SKM-1 treated with dmso at 0.1 percent for 144 hours (cell line): ENCODE results near the gene TRIM51.
"Not testable (repeated sequence)": the region's sequence is repeated elsewhere in the genome, so short reads cannot be mapped to it uniquely, and the experiment has no call there.

Experiments
- DNase-seq: peaks from one replicate; lab custom pipeline; 2025; ENCODE audit not compliant: unreplicated experiment; lab: John Stamatoyannopoulos, UW

The TRIM51 gene, protein sequence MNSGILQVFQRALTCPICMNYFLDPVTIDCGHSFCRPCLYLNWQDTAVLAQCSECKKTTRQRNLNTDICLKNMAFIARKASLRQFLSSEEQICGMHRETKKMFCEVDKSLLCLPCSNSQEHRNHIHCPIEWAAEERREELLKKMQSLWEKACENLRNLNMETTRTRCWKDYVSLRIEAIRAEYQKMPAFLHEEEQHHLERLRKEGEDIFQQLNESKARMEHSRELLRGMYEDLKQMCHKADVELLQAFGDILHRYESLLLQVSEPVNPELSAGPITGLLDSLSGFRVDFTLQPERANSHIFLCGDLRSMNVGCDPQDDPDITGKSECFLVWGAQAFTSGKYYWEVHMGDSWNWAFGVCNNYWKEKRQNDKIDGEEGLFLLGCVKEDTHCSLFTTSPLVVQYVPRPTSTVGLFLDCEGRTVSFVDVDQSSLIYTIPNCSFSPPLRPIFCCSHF

GRCh38 chr11:55882997-55883396, at the start of gene TRIM51:
Gene TRIM51, plus strand, starts transcription at chr11:55883297. Its CDS starts 2,132 bp downstream, at chr11:55885429.
- not testable (repeated sequence) for DNase-seq

GRCh38 chr11:55838452-55838851, 44.6 kb upstream of the TRIM51 start, which contains the start of gene OR5D16:
Gene OR5D16, plus strand, starts transcription at chr11:55838752. Its CDS starts 0 bp downstream, at chr11:55838752.
- DNase-seq = no peak

DNA sequence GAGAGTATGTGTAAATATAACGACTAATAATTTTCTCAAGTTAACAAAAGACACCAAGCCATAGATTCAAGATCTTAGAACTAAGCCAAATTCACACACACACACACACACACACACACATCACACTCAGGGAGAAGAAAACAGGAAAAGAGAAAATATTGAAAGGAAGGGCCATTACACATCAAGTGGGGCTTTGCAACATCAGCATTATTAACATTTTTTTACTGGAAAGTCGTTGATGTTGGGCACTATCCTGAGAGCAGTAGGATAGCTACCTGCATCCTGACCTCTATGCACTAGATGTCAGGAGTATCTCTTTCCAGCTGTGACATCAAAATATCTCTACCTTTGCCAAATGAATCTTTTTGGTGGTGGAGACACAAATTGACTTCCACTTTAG, 35.6 kb upstream of the TRIM51 start:
- DNase-seq = no peak

- DNase-seq = no peak
These were observed 34.1 kb upstream of the TRIM51 start for GRCh38 chr11:55849037-55849436.

DNA sequence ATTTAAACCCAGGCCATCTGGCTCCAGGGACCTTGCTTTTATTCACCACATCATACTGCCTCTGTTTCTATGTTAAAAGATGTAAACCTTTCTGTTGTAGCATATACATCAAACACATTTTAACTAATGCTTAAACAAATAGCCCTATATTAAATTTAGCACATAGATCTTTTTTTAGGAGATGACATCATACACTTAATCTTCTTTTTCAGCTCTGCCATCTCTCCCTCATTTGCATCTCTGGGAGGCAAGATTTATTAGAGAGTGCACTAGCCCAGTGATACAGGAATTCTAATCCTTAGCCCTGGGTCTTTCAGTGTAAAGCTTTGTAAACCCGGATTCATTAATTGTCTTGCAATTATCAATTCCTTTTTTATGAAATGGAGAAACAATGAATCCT, 31.0 kb upstream of the TRIM51 start:
- no peak for DNase-seq

DNA sequence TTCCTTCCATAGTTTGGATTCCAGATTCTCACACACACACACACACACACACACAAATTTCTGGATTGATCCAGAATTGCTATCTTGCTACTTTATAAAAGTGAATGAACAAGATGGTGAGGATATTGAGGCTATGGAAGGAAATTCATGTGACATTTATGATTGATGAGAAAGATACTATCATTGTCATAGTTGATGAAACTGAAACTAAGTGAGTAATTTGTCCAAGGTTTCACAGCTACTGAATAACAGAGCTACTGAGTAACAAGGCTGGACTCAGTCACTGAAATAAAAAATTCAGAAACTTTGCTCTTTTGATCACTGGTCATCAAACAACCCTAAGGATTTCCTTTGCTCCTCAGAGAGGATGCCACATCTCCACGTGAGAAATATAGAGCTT, 28.4 kb upstream of the TRIM51 start:
- no peak for DNase-seq

- not testable (repeated sequence) for DNase-seq
These were observed 15.7 kb upstream of the TRIM51 start for GRCh38 chr11:55867354-55867753.

DNA sequence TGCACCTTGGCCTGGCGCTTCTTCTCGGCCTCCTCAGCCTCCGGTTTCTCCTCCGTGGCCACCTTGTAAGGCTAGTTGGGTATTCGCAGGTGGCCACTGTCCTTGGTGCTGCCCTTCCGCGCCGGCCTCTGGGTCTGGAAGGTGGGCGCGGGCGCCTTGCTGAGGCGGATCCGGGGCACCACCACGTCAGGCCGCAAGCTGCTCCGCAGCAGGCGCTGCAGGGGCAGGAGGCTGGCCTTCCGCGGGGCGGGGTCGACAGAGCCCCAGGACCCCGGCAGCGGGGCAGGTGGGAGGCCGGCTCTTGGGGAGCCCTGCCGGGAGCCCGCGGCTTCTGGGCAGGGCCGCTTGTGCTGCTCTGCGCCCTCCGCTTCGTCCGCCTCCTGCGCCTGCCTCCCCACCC, 10.4 kb upstream of the TRIM51 start:
- not testable (repeated sequence) for DNase-seq

GRCh38 chr11:55873146-55873545, 10.0 kb upstream of the TRIM51 start:
- not testable (repeated sequence) for DNase-seq

GRCh38 chr11:55884995-55885394, 1.9 kb downstream of the TRIM51 start:
- DNase-seq = not testable (repeated sequence)

GRCh38 chr11:55885481-55885880, 2.4 kb downstream of the TRIM51 start:
- not testable (repeated sequence) for DNase-seq

DNA sequence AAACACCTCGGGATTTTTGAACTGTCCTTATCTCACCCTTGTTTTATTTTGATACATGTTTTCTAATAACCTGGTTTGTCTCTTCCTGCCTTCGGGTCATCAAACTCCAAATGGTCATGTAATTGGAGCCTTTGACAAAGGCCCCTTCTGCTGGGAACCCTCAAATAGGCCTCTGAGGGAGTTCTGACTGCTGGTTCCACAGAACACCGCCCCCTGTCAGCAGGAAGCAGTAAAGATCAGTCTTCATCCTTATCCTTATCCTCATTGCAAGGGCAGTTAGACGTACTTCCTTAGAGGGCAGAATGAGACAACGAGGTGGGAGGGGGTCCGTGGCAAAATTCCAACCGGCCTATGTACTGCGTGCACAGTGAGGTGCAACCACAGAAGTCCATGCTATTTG, 12.1 kb downstream of the TRIM51 start:
- no peak for DNase-seq

DNA sequence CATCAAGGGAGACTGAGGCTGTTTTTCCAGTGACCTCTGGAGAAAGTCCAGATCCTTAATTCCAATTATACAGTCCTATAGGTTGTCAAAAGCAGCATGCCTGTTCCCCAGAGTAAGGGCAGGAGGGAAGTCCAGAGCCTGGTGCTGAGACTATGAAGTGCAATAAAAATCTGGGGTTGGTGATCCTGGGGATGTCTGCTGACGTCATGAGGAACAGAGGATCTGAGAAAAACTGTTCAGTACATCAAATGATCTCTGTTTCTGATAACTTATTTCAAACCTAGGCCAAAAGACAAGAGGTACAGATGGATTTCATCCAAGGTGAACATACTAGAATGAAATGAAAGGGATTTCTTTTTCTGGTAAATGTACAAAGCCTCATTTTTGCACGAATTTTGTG, 19.2 kb downstream of the TRIM51 start:
- DNase-seq = no peak

GRCh38 chr11:55914482-55914881, 31.4 kb downstream of the TRIM51 start, which contains the start of gene OR5W2:
Gene OR5W2, minus strand, starts transcription at chr11:55914582. Its CDS starts 0 bp downstream, at chr11:55914582.
- DNase-seq = no peak

GRCh38 chr11:55920537-55920936, 37.4 kb downstream of the TRIM51 start:
- no peak for DNase-seq

DNA sequence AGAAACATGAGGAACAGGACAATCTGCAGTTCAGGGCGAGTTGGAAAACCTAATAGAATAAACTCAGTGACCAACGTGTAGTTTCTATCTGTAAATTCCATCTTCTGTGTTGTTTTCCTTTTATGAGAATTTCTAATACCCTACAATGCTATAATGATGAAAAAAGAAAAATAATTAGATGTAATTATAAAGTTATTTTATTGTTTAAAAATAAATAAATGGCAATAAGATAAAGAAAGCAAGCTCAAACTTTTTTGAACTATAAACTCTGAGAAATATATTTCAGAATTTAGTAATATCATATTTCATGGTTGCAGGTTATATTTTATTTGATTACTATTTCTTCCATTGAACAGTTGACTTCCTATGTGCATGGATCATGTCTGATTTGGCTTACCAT, 53.2 kb downstream of the TRIM51 start, which contains the start of gene OR5I1:
Gene OR5I1 (minus strand): TSS at position 101 of the 400 bp plus-strand sequence. CDS start 0 bp downstream, at position 101.
- no peak for DNase-seq
